Measurements from ENCODE around the gene KNSTRN. TPM values are rescaled to one million over a fixed set of nuclear protein-coding genes. Genes with fewer than 3 reads are reported as not detected.
A peak's percentile ranks its signal among the peaks of the same experiment; 100 is the strongest.

The KNSTRN gene
- total and polyA plus RNA-seq, 4 donors: 7.5 to 16.6 (median 14.0) TPM

- TF ChIP-seq CTCF (IDR thresholded peaks at IDR 0.05; ENCODE audit: control extremely low read depth, extremely low read depth): no peak
- 45 to 48% methylated on average over 9 of the region's 9 CpGs for WGBS, 2 donors
- no peak overlapping the region for H3K27ac ChIP-seq (ENCODE audit: low read depth in 1 of 2, low read length in 1 of 2)
- H3K36me3 ChIP-seq (ENCODE audit: control insufficient read depth in 4 of 4, insufficient read depth in 4 of 4, low read length in 4 of 4): no peaks in the 10 kb centered on the region
- no peaks in the 10 kb centered on the region for H3K9me3 ChIP-seq (ENCODE audit: control insufficient read depth in 4 of 4, insufficient read depth in 3 of 4, low read length in 3 of 4)
- peaks cover 0 to 18% (median 0%) of the 10 kb centered on the region in 5 donors for H3K4me1 ChIP-seq (ENCODE audit: control insufficient read depth in 5 of 5, insufficient read depth in 5 of 5, low read length in 5 of 5)
- peak; percentile 66 to 82 (median 66) for DNase-seq
- no peak overlapping the region for H3K4me3 ChIP-seq
- ATAC-seq (ENCODE audit: insufficient read depth, low FRiP score): no peak
- H3K27me3 ChIP-seq (ENCODE audit: control insufficient read depth in 3 of 3, insufficient read depth in 3 of 3, low read length in 2 of 3): peaks cover 0 to 12% (median 0%) of the 10 kb centered on the region in 3 donors
- no peak overlapping the region for H3K9ac ChIP-seq (ENCODE audit: insufficient read depth in 1 of 2, low read length in 2 of 2)
Observed at GRCh38 chr15:40354408-40355171, 27.9 kb upstream of the KNSTRN start.

- Histone ChIP-seq H3K27me3 (ENCODE audit: control insufficient read depth in 3 of 3, insufficient read depth in 3 of 3, low read length in 2 of 3) (peaks cover 0 to 12% (median 0%) of the 10 kb centered on the region in 3 donors), H3K9ac (ENCODE audit: insufficient read depth in 1 of 2, low read length in 2 of 2) (no peak overlapping the region), H3K4me3 (no peak overlapping the region), H3K27ac (ENCODE audit: low read depth in 1 of 2, low read length in 1 of 2) (no peak overlapping the region), H3K4me1 (ENCODE audit: control insufficient read depth in 5 of 5, insufficient read depth in 5 of 5, low read length in 5 of 5) (peaks cover 0 to 18% (median 0%) of the 10 kb centered on the region in 5 donors), H3K36me3 (ENCODE audit: control insufficient read depth in 4 of 4, insufficient read depth in 4 of 4, low read length in 4 of 4) (no peaks in the 10 kb centered on the region), H3K9me3 (ENCODE audit: control insufficient read depth in 4 of 4, insufficient read depth in 3 of 4, low read length in 3 of 4) (no peaks in the 10 kb centered on the region)
- no peak for DNase-seq
- 91 to 92% methylated on average over 4 to 5 of the region's 5 CpGs for WGBS, 2 donors
- no peak for TF ChIP-seq CTCF (IDR thresholded peaks at IDR 0.05; ENCODE audit: control extremely low read depth, extremely low read depth)
- ATAC-seq (ENCODE audit: insufficient read depth, low FRiP score): no peak
Observed at GRCh38 chr15:40355976-40356585, 26.4 kb upstream of the KNSTRN start.

GRCh38 chr15:40357246-40357645 is 25.3 kb upstream of the KNSTRN start:
- no peak overlapping the region for H3K27ac ChIP-seq (ENCODE audit: low read depth in 1 of 2, low read length in 1 of 2)
- peaks cover 0 to 16% (median 0%) of the 10 kb centered on the region in 3 donors for H3K27me3 ChIP-seq (ENCODE audit: control insufficient read depth in 3 of 3, insufficient read depth in 3 of 3, low read length in 2 of 3)
- no peak overlapping the region for H3K4me3 ChIP-seq
- no peaks in the 10 kb centered on the region for H3K36me3 ChIP-seq (ENCODE audit: control insufficient read depth in 4 of 4, insufficient read depth in 4 of 4, low read length in 4 of 4)
- TF ChIP-seq CTCF (IDR thresholded peaks at IDR 0.05; ENCODE audit: control extremely low read depth, extremely low read depth): no peak
- H3K9ac ChIP-seq (ENCODE audit: insufficient read depth in 1 of 2, low read length in 2 of 2): no peak overlapping the region
- no peaks in the 10 kb centered on the region for H3K9me3 ChIP-seq (ENCODE audit: control insufficient read depth in 4 of 4, insufficient read depth in 3 of 4, low read length in 3 of 4)
- DNase-seq (no peak), ATAC-seq (ENCODE audit: insufficient read depth, low FRiP score) (no peak)
- H3K4me1 ChIP-seq (ENCODE audit: control insufficient read depth in 5 of 5, insufficient read depth in 5 of 5, low read length in 5 of 5): peaks cover 0 to 18% (median 0%) of the 10 kb centered on the region in 5 donors
- WGBS, 2 donors: 48 to 67% methylated on average over 1 of the region's 1 CpG

Measured in lung (tissue), 12 donors.